Stimulated activated memory B cell treated with anti-CD40 and anti-IgM and Interleukin-4, amounts not matched to agents 10 μg/mL and 1 μg/mL and 100 μg/mL, for 72 hours (primary cell): Measurements from ENCODE around the gene MUC13.
A peak's percentile ranks its signal among the peaks of the same experiment; 100 is the strongest.

Source experiments
- ATAC-seq: fragments of 150-1000 bp; cut with Tn5 transposase; 2 replicates; pipeline ENCODE4 v1.10.0; 2021
- H3K27ac Mint-ChIP-seq: one replicate; pipeline ENCODE4 v1.8.0; 2022; ENCODE audit warnings: mild to moderate bottlenecking, mixed read lengths
- H3K27me3 Mint-ChIP-seq: one replicate; pipeline ENCODE4 v1.8.0; 2022; ENCODE audit warnings: mixed read lengths
- H3K36me3 Mint-ChIP-seq: one replicate; pipeline ENCODE4 v1.8.0; 2022; ENCODE audit warnings: mixed read lengths
- H3K4me1 Mint-ChIP-seq: one replicate; pipeline ENCODE4 v1.8.0; 2022; ENCODE audit warnings: mixed read lengths
- H3K4me3 Mint-ChIP-seq: one replicate; pipeline ENCODE4 v1.8.0; 2022; ENCODE audit warnings: mild to moderate bottlenecking, moderate library complexity, mixed read lengths
- H3K9me3 Mint-ChIP-seq: one replicate; pipeline ENCODE4 v1.8.0; 2022; ENCODE audit warnings: mixed read lengths

MUC13 gene

DNA sequence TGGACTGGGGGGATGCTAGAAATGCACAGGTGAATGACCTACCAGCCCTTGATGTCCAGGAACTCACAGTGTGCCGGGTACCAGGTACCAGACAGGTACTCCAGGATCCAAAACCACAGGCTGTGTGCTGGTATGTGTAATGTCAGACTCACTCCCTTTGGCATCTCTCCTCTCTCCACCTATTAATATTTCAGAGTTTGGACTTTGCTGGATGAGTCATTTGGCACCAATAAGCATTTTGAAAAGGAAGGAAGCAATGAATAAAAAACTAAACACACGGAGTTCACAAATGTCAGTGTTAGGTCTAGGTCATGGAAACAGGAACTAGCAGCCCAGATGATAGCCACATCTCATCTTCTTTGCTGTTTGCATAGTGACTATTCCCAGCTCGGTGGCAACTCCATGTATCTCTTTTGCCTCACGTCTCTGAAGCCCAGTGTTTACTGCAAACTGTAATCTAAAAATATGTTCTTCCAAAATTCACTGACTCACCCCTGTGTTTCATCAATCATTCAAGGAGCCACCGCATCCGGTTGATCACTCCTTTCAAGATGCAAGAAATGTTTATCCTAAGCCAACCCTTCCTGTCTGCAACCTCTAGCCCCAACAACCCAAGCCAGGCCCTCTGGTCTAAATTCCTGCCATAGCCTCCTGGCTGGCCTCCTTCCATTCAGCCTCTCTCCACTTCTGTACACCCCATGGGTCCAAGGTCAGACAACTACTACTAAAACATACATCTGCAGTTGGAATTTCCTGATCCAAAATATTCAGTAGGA lies 55.8 kb downstream of the MUC13 start:
- ATAC-seq, result peak; percentile 59
- Mint-ChIP-seq H3K4me3 (no peak overlapping the region), H3K36me3 (no peaks in the 10 kb centered on the region)

DNA sequence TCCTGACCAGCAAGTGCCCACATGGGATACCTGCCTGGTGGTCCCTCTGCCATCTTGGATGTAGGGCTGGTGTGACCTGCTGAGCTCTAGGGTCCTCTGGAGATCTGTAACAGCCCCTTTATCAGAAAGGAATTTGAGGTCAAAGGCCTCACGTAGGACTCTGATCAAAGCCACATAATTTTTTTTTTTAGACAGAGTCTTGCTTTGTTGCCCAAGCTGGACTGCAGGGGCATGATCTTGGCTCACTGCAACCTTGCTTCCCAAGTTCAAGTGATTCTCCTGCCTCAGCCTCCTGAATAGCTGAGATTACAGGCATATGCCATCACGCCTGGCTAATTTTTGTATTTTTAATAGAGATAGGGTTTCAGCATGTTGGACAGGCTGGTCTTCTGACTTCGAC lies 56.9 kb downstream of the MUC13 start:
- Mint-ChIP-seq H3K27me3 (peaks cover 58% of the 10 kb centered on the region), H3K27ac (no peak overlapping the region), H3K9me3 (no peaks in the 10 kb centered on the region), H3K4me1 (peaks cover 8% of the 10 kb centered on the region), H3K4me3 (no peak overlapping the region), H3K36me3 (no peaks in the 10 kb centered on the region)
- no peak for ATAC-seq

More for the DNA sequence above, 55.8 kb downstream of the MUC13 start:
- H3K27me3 Mint-ChIP-seq, result peaks cover 53% of the 10 kb centered on the region
- H3K27ac Mint-ChIP-seq, result no peak overlapping the region
- H3K4me1 Mint-ChIP-seq, result peaks cover 8% of the 10 kb centered on the region
- H3K9me3 Mint-ChIP-seq, result no peaks in the 10 kb centered on the region

DNA sequence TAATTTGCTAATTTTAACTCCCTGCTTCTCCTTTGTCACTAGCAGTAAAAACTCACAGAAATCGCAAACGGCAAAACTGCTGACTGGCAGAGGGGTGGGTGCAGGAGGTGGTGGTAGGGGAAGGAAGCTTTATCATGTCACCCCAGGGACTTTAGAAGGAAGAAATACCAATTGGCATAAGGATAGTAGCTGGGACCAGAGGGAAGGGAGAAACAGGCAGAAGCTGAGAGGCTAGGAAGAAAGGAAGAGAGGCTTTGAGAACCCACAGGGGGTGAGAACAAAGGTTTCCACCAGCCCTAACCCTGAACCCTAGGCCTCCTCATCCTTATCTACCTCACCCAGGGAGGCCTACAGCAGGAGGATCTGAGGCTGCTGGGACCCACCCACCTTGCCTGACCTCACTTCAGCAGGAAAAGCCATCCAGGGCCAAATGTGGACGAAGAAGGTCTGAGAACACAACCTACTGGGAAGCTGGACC lies 58.1 kb downstream of the MUC13 start:
- no peaks in the 10 kb centered on the region for H3K9me3 Mint-ChIP-seq
- no peak for ATAC-seq
- peaks cover 8% of the 10 kb centered on the region for H3K4me1 Mint-ChIP-seq
- H3K27ac Mint-ChIP-seq, result no peak overlapping the region
- peaks cover 58% of the 10 kb centered on the region for H3K27me3 Mint-ChIP-seq
- H3K4me3 Mint-ChIP-seq, result no peak overlapping the region
- no peaks in the 10 kb centered on the region for H3K36me3 Mint-ChIP-seq

DNA sequence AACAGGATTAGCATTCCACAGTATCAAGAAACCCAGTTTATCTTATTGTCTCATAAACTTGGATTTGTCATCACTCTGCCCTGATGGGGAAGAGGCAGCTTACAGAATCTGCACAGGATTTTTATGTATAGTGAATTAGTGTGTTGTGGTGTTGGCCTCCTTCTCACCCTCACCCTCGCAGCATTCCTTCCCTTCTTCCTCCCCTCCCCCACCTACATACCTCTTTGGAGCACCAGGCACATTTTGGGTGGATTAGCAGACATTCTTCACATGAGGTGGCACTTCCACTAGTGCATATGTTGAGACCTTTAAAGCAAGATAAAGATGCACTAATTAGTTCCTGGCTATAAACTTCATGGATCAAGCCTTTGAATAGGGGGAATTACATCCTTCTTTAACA lies 61.3 kb downstream of the MUC13 start:
- no peak overlapping the region for H3K4me3 Mint-ChIP-seq
- H3K9me3 Mint-ChIP-seq, result no peaks in the 10 kb centered on the region
- H3K27me3 Mint-ChIP-seq, result peaks cover 65% of the 10 kb centered on the region
- no peaks in the 10 kb centered on the region for H3K36me3 Mint-ChIP-seq
- no peaks in the 10 kb centered on the region for H3K4me1 Mint-ChIP-seq
- H3K27ac Mint-ChIP-seq, result no peak overlapping the region
- ATAC-seq, result no peak

DNA sequence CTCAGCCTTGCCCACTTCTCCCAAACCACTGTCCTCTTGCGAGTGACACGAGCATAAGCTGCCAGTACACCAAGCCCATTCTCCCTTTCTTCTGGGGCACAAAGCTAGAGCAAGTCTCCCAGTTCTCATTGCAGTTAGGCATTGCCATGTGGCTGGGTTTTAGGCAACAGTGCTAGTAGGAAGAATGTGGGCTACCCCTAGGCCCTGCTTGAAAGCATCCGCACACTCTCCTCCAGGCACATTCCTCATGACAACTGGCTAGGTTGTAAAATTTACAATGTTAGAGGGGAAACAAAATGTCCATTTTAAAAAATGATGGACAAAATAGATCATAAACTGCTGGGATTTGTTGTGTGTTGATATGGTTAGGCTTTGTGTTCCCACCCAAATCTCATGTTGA lies 67.0 kb downstream of the MUC13 start:
- Mint-ChIP-seq H3K4me1 (no peaks in the 10 kb centered on the region), H3K36me3 (no peaks in the 10 kb centered on the region), H3K9me3 (no peaks in the 10 kb centered on the region), H3K27ac (no peak overlapping the region), H3K27me3 (peaks cover 56% of the 10 kb centered on the region), H3K4me3 (no peak overlapping the region)
- ATAC-seq, result no peak

DNA sequence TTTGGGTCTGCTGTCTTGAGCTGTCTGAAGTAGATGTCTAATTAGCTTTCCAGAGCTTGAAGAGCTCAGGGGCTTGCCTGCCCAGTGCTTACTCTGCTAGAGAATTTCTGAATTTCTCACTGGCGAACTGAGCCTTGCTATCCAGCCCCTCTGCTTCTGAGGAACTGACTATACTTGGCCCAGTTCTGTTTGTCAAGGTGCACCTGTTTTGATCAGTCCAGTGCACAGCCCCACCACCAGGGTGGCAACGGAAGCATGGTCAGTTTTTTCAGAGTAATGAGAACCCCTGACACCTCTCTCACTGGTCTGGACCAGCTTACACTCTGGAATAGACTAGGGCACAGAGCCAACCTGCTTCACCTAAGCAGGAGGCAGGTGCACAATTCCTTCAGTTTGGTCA lies 72.5 kb downstream of the MUC13 start:
- no peak overlapping the region for H3K27ac Mint-ChIP-seq

DNA sequence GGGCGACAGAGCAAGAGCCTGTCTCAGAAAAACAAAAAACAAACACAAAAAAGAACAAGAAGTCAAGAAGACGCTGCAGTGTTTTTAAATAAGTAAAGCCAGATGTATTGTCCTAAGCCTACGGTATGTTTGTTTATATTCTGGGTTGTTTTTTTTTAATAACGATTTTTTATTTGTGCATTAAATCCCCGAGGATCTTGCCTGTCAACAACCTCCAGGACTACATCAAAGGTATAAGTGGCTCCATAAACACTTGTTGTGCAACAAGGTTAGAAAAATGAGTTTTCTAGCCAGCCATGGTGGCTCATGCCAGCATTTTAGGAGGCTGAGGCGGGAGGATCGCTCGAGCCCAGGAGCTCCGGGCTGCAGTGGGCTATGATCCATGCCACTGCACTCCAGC lies 73.5 kb downstream of the MUC13 start:
- peaks cover 5% of the 10 kb centered on the region for H3K27me3 Mint-ChIP-seq
- ATAC-seq, result no peak
- no peaks in the 10 kb centered on the region for H3K4me1 Mint-ChIP-seq
- no peaks in the 10 kb centered on the region for H3K9me3 Mint-ChIP-seq
- H3K27ac Mint-ChIP-seq, result no peak overlapping the region
- H3K36me3 Mint-ChIP-seq, result no peaks in the 10 kb centered on the region
- H3K4me3 Mint-ChIP-seq, result no peak overlapping the region

More for the DNA sequence above, 72.5 kb downstream of the MUC13 start:
- Mint-ChIP-seq H3K9me3 (no peaks in the 10 kb centered on the region), H3K27me3 (peaks cover 11% of the 10 kb centered on the region), H3K4me3 (no peak overlapping the region), H3K4me1 (no peaks in the 10 kb centered on the region), H3K36me3 (no peaks in the 10 kb centered on the region)
- peak; percentile 27 for ATAC-seq

DNA sequence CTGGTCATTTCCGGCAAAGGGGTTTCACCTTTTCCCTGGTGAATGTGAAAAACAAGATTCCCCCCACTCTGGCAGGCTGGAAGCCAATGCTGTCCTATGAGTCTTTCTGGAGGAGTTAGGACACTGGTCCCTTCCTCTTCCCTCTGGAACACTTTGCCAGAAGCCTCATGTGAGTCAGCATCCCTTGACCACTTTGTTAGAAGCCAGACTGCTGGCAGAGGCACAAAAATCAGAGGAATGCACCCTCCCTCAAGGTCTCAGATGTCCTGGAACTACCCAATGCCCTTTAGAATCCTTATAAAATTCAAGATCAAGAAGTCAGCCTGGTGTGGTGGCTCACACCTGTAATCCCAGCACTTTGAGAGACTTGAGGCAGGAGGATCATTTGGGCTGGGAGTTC lies 74.0 kb downstream of the MUC13 start:
- Mint-ChIP-seq H3K36me3 (no peaks in the 10 kb centered on the region), H3K27ac (no peak overlapping the region), H3K27me3 (peaks cover 8% of the 10 kb centered on the region), H3K4me3 (no peak overlapping the region), H3K9me3 (no peaks in the 10 kb centered on the region), H3K4me1 (no peaks in the 10 kb centered on the region)
- no peak for ATAC-seq

DNA sequence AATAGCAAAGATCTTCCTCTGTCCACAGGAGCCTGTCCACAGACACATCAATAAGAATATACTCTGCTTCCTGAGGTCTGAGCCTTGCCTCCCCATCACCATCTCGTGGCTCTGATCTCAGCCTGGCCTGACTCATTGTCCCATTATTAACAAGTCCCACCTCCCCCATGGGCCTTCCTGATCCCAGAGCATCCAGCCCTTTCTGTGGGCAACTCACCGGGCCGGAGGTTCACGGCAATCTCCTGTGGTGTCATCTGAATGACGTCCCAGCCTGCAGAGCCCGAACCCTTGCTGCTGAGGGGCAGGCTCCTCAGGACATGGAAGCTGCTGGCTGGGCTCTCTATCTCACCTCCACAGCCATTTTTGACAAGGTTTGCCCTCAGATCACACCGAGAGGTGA lies 75.5 kb downstream of the MUC13 start:
- ATAC-seq, result no peak
- no peaks in the 10 kb centered on the region for H3K36me3 Mint-ChIP-seq
- H3K27ac Mint-ChIP-seq, result no peak overlapping the region
- H3K4me1 Mint-ChIP-seq, result no peaks in the 10 kb centered on the region
- H3K4me3 Mint-ChIP-seq, result no peak overlapping the region
- peaks cover 13% of the 10 kb centered on the region for H3K27me3 Mint-ChIP-seq
- H3K9me3 Mint-ChIP-seq, result no peaks in the 10 kb centered on the region

DNA sequence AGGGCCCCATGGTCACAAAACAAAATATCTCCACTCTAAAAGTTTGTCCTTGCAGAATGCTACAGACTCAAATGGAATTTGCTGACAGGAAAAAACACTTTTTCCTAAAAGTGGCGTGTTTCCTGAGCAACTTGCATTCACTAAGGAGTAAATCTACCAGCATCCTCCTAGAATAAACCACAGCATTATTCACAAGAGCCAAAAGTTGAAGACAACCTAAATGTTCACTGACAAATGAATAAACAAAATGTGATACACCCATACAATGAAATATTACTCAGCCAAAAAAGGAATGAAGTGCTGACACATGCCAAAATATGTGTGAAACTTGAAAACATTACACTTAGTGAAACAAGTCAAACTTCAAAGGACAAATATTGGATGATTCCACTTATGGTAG lies 76.3 kb downstream of the MUC13 start:
- H3K36me3 Mint-ChIP-seq, result no peaks in the 10 kb centered on the region
- H3K4me3 Mint-ChIP-seq, result no peak overlapping the region
- H3K27me3 Mint-ChIP-seq, result peaks cover 13% of the 10 kb centered on the region
- H3K27ac Mint-ChIP-seq, result no peak overlapping the region
- H3K9me3 Mint-ChIP-seq, result no peaks in the 10 kb centered on the region
- H3K4me1 Mint-ChIP-seq, result no peaks in the 10 kb centered on the region
- ATAC-seq, result no peak

DNA sequence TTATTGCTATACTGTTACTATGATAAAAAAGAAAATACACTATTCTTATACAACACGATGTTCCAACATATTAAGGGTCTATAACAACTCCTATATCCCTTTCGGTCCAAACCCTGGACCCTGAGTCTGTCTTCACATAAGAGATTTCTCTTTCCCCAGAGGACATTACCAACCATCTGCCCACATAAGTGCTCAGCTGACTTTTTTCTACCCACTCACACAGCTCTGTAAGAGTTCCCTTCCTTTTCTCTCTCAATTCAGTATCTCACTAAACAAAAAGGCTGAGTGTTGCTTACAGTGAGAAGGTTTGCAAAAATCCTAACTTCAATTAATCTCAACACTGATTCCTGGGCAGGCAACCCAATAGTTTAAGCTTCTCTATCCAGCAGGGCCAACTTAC lies 77.9 kb downstream of the MUC13 start:
- ATAC-seq, result no peak
- Mint-ChIP-seq H3K4me1 (no peaks in the 10 kb centered on the region), H3K9me3 (no peaks in the 10 kb centered on the region), H3K4me3 (no peak overlapping the region), H3K36me3 (no peaks in the 10 kb centered on the region), H3K27ac (no peak overlapping the region), H3K27me3 (peaks cover 24% of the 10 kb centered on the region)
